Osteocyte (in vitro differentiated cells): ENCODE measurements around the gene SYTL1. TPM values are rescaled to one million over a fixed set of nuclear protein-coding genes. Genes with fewer than 3 reads are reported as not detected.

ENCODE experiments used
- DNase-seq: peaks from one replicate; pipeline ENCODE4 v3.0.0; 2021; ENCODE audit warnings: mixed read lengths; ENCODE audit not compliant: unreplicated experiment; ENCODE audit errors: extremely low spot score
- H3K27ac Mint-ChIP-seq: one replicate; pipeline ENCODE4 v1.8.0; 2021; ENCODE audit warnings: mild to moderate bottlenecking, mixed read lengths; ENCODE audit not compliant: unreplicated experiment
- H3K27me3 Mint-ChIP-seq: one replicate; pipeline ENCODE4 v1.8.0; 2021; ENCODE audit warnings: mixed read lengths; ENCODE audit not compliant: unreplicated experiment
- H3K36me3 Mint-ChIP-seq: one replicate; pipeline ENCODE4 v1.8.0; 2021; ENCODE audit warnings: mixed read lengths; ENCODE audit not compliant: unreplicated experiment
- H3K4me1 Mint-ChIP-seq: one replicate; pipeline ENCODE4 v1.8.0; 2021; ENCODE audit warnings: mixed read lengths; ENCODE audit not compliant: unreplicated experiment
- H3K4me3 Mint-ChIP-seq: one replicate; pipeline ENCODE4 v1.8.0; 2021; ENCODE audit warnings: mild to moderate bottlenecking, moderate library complexity, mixed read lengths; ENCODE audit not compliant: unreplicated experiment
- H3K9me3 Mint-ChIP-seq: one replicate; pipeline ENCODE4 v1.8.0; 2021; ENCODE audit warnings: mixed read lengths; ENCODE audit not compliant: unreplicated experiment
- CTCF ChIP-seq: fragments of 200-600 bp; sonication (generic); IDR thresholded peaks from 2 replicates; pipeline ENCODE4 v1.5.0; 2021; ENCODE audit warnings: antibody characterized with exemption, mild to moderate bottlenecking, moderate library complexity
- total RNA-seq: library from RNA; stranded (reverse); gene quantifications from 2 replicates; pipeline ENCODE4 v1.2.1, GENCODE V29; 2021

SYTL1 gene
- total RNA-seq, 1 donor from 2014 or later = 0.46 TPM

- Mint-ChIP-seq H3K4me1 (peaks cover 30% of the 10 kb centered on the region), H3K9me3 (no peaks in the 10 kb centered on the region), H3K36me3 (peaks cover 23% of the 10 kb centered on the region), H3K27me3 (no peaks in the 10 kb centered on the region), H3K27ac (peak overlapping the region; percentile 97), H3K4me3 (peak overlapping the region; percentile 87)
- TF ChIP-seq CTCF = no peak
- DNase-seq = no peak
These were observed 23.0 kb downstream of the SYTL1 start for GRCh38 chr1:27364696-27365371.

- Mint-ChIP-seq H3K4me3 (peak overlapping the region; percentile 87), H3K27ac (peak overlapping the region; percentile 97), H3K4me1 (peaks cover 30% of the 10 kb centered on the region), H3K27me3 (no peaks in the 10 kb centered on the region), H3K9me3 (no peaks in the 10 kb centered on the region), H3K36me3 (peaks cover 21% of the 10 kb centered on the region)
- peak; percentile 93 for DNase-seq
- no peak for TF ChIP-seq CTCF
These were observed 23.7 kb downstream of the SYTL1 start for GRCh38 chr1:27365372-27366112.

- H3K36me3 Mint-ChIP-seq = peaks cover 21% of the 10 kb centered on the region
- H3K4me1 Mint-ChIP-seq = peaks cover 30% of the 10 kb centered on the region
- no peak for TF ChIP-seq CTCF
- no peaks in the 10 kb centered on the region for H3K9me3 Mint-ChIP-seq
- H3K27me3 Mint-ChIP-seq = no peaks in the 10 kb centered on the region
- peak overlapping the region; percentile 87 for H3K4me3 Mint-ChIP-seq
- H3K27ac Mint-ChIP-seq = peak overlapping the region; percentile 97
- peak; percentile 92 for DNase-seq
These were observed 24.2 kb downstream of the SYTL1 start for GRCh38 chr1:27366113-27366410.

- DNase-seq = peak; percentile 92
- Mint-ChIP-seq H3K27ac (peak within 1 kb of the TSS; percentile 97), H3K27me3 (no peaks in the 10 kb centered on the region), H3K36me3 (peaks cover 18% of the 10 kb centered on the region), H3K9me3 (no peaks in the 10 kb centered on the region), H3K4me1 (peaks cover 30% of the 10 kb centered on the region), H3K4me3 (peak within 1 kb of the TSS; percentile 87)
- TF ChIP-seq CTCF = peak; percentile 51
These were observed 24.8 kb downstream of the SYTL1 start, which contains the start of gene MAP3K6 for GRCh38 chr1:27366411-27367159. TSS of gene MAP3K6 (minus strand) at chr1:27366961. CDS start at chr1:27366597, 364 bp downstream.

GRCh38 chr1:27367160-27367650 is 25.4 kb downstream of the SYTL1 start:
- no peaks in the 10 kb centered on the region for H3K27me3 Mint-ChIP-seq
- peaks cover 14% of the 10 kb centered on the region for H3K36me3 Mint-ChIP-seq
- peaks cover 30% of the 10 kb centered on the region for H3K4me1 Mint-ChIP-seq
- DNase-seq = no peak
- H3K4me3 Mint-ChIP-seq = peak overlapping the region; percentile 74
- TF ChIP-seq CTCF = no peak
- H3K27ac Mint-ChIP-seq = peak overlapping the region; percentile 80
- H3K9me3 Mint-ChIP-seq = no peaks in the 10 kb centered on the region
